ENCODE data around the gene SLC9A9. TPM values are rescaled to one million over a fixed set of nuclear protein-coding genes. Genes with fewer than 3 reads are reported as not detected.

The SLC9A9 gene
- total RNA-seq, 1 donor from 2014 or later: 4.9 TPM

- no peaks in the 10 kb centered on the region for H3K9me3 ChIP-seq (replicated peaks)
- intact Hi-C loops (cut with micrococcal nuclease): no loop called here
- no peak for TF ChIP-seq CTCF (IDR thresholded peaks at IDR 0.05; ENCODE audit: borderline replicate concordance)
- no peak overlapping the region for H3K4me3 ChIP-seq
- H3K4me1 ChIP-seq: peaks cover 2% of the 10 kb centered on the region
- no peaks in the 10 kb centered on the region for H3K36me3 ChIP-seq
- H3K27me3 ChIP-seq (ENCODE audit: low read depth): no peaks in the 10 kb centered on the region
- DNase-seq: no peak
- no peak overlapping the region for H3K27ac ChIP-seq (replicated peaks)
Observed at GRCh38 chr3:143750841-143751240, 97.4 kb downstream of the SLC9A9 start.

GRCh38 chr3:143749926-143750325 is 98.3 kb downstream of the SLC9A9 start:
- TF ChIP-seq CTCF (IDR thresholded peaks at IDR 0.05; ENCODE audit: borderline replicate concordance): no peak
- DNase-seq: no peak
- intact Hi-C loops (cut with micrococcal nuclease): no loop called here
- H3K4me1 ChIP-seq: peaks cover 2% of the 10 kb centered on the region
- H3K36me3 ChIP-seq: no peaks in the 10 kb centered on the region
- no peak overlapping the region for H3K4me3 ChIP-seq
- H3K27ac ChIP-seq (replicated peaks): no peak overlapping the region
- H3K27me3 ChIP-seq (ENCODE audit: low read depth): no peaks in the 10 kb centered on the region
- H3K9me3 ChIP-seq (replicated peaks): no peaks in the 10 kb centered on the region

- H3K36me3 ChIP-seq: peaks cover 3% of the 10 kb centered on the region
- DNase-seq: no peak
- no peaks in the 10 kb centered on the region for H3K4me1 ChIP-seq
- no peak for TF ChIP-seq CTCF (IDR thresholded peaks at IDR 0.05; ENCODE audit: borderline replicate concordance)
- H3K4me3 ChIP-seq: no peak overlapping the region
- peak overlapping the region; percentile 48 for H3K27ac ChIP-seq (replicated peaks)
- H3K9me3 ChIP-seq (replicated peaks): peaks cover 32% of the 10 kb centered on the region
- intact Hi-C loops (cut with micrococcal nuclease): no loop called here
- no peaks in the 10 kb centered on the region for H3K27me3 ChIP-seq (ENCODE audit: low read depth)
Observed at GRCh38 chr3:143737065-143737464, 111.2 kb downstream of the SLC9A9 start.

GRCh38 chr3:143736205-143736997 is 111.9 kb downstream of the SLC9A9 start:
- intact Hi-C loops (cut with micrococcal nuclease): no loop called here
- no peaks in the 10 kb centered on the region for H3K27me3 ChIP-seq (ENCODE audit: low read depth)
- peaks cover 3% of the 10 kb centered on the region for H3K36me3 ChIP-seq
- DNase-seq: no peak
- H3K4me3 ChIP-seq: no peak overlapping the region
- peak overlapping the region; percentile 48 for H3K27ac ChIP-seq (replicated peaks)
- H3K4me1 ChIP-seq: no peaks in the 10 kb centered on the region
- TF ChIP-seq CTCF (IDR thresholded peaks at IDR 0.05; ENCODE audit: borderline replicate concordance): no peak
- H3K9me3 ChIP-seq (replicated peaks): peaks cover 25% of the 10 kb centered on the region

- Histone ChIP-seq H3K36me3 (no peaks in the 10 kb centered on the region), H3K4me1 (no peaks in the 10 kb centered on the region), H3K4me3 (no peak overlapping the region), H3K27ac (replicated peaks) (no peak overlapping the region), H3K9me3 (replicated peaks) (no peaks in the 10 kb centered on the region), H3K27me3 (ENCODE audit: low read depth) (no peaks in the 10 kb centered on the region)
- no peak for TF ChIP-seq CTCF (IDR thresholded peaks at IDR 0.05; ENCODE audit: borderline replicate concordance)
- intact Hi-C loops (cut with micrococcal nuclease): no loop called here
- no peak for DNase-seq
Observed at GRCh38 chr3:143731776-143732175, 116.5 kb downstream of the SLC9A9 start.

Measured in left ventricle myocardium inferior (tissue), 1 donor.